ENCODE measurements around the gene CCDC93. TPM values are rescaled to one million over a fixed set of nuclear protein-coding genes. Genes with fewer than 3 reads are reported as not detected.

The CCDC93 gene
- total and polyA plus RNA-seq, 12 donors = 6.0 to 43.7 (median 29.4) TPM

DNA sequence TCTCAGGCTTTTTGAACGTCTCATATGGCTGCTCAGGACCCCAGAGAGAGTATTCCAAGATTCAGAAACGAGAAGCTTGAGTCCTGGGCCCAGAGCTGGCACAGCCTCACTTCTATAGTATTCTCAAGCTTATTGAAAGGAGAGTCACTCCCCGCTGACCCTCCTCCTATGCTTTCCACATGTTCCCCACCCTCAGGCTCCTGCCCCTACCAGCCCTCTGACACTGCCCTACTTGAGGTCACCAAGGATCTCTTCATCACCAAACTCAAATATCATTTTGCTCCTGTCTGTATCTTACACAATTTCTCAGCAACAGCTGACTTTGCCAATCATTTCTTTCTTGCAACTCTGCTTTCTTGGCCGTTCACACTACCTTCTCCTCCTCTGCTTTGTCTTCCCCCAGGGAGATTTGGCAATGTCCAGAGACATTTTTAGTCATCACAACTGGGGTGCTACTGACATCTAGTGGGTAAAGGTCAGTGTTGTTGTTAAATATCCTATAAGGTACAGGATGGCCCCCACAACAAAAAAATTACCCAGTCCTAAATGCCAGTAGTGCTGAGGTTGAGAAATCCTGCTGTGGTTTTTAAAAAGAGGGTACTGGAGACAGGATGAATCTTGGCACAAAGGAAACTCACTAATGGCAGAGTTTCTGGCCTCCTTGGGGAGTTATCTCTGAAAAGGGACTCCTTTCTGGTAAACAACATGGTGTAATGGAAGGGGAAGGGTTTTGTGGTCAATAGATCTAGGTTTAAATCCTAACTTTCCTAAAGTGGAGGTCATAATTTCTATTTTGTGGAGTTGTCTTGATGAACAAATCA is 47.5 kb upstream of the CCDC93 start:
- Histone ChIP-seq H3K27ac (no peak overlapping the region), H3K4me1 (peaks cover 0 to 41% (median 0%) of the 10 kb centered on the region in 9 donors), H3K9me3 (no peaks in the 10 kb centered on the region), H3K36me3 (no peaks in the 10 kb centered on the region), H3K4me3 (no peak overlapping the region), H3K27me3 (peaks cover 0 to 80% (median 38%) of the 10 kb centered on the region in 7 donors)
- ATAC-seq (peak in 3 of 8 donors; percentile 60 to 76 (median 68)), DNase-seq (peak in 1 of 2 donors; percentile 7)
- intact Hi-C loops (cut with DNase I) = no loop called here
- peak in 8 of 9 donors; percentile 7 to 53 (median 36) for TF ChIP-seq CTCF (IDR thresholded peaks at IDR 0.05)
- WGBS, 2 donors = 57 to 64% methylated on average over 4 of the region's 4 CpGs

DNA sequence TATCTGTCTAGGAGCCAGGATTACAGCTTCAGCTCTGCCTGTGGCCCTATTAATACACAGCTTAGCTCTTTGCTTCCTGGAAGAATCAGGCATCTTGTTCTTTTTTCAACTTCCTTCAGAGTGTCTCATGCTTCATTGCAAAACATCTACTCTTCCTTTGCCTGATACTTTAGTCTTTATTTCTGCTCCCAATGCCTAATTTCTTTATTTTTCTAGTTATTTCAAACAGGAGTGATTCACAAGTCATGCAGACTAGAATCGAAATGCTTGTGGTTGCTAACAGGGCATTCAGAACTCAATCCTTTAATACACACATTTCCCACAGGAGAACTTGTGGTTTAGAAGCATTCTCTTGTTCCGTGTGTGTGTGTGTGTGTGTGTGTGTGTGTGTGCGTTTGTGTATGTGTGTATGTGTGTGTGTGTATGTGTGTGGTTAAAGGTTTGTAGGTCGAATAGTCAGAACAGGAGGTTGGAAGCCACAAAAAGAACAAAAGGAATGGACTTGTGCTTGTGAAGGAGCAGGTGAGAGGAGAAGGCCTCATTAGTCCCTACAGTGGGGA is 46.1 kb upstream of the CCDC93 start:
- ATAC-seq (no peak), DNase-seq (no peak)
- H3K9me3 ChIP-seq = no peaks in the 10 kb centered on the region
- no peaks in the 10 kb centered on the region for H3K36me3 ChIP-seq
- peaks cover 0 to 69% (median 35%) of the 10 kb centered on the region in 7 donors for H3K27me3 ChIP-seq
- H3K4me3 ChIP-seq = no peak overlapping the region
- peak overlapping the region in 1 of 10 donors; percentile 76 for H3K27ac ChIP-seq
- 72 to 75% methylated on average over 4 of the region's 4 CpGs for WGBS, 2 donors
- peaks cover 0 to 53% (median 0%) of the 10 kb centered on the region in 9 donors for H3K4me1 ChIP-seq
- no peak for TF ChIP-seq CTCF (IDR thresholded peaks at IDR 0.05)
- intact Hi-C loops (cut with DNase I) = no loop called here

DNA sequence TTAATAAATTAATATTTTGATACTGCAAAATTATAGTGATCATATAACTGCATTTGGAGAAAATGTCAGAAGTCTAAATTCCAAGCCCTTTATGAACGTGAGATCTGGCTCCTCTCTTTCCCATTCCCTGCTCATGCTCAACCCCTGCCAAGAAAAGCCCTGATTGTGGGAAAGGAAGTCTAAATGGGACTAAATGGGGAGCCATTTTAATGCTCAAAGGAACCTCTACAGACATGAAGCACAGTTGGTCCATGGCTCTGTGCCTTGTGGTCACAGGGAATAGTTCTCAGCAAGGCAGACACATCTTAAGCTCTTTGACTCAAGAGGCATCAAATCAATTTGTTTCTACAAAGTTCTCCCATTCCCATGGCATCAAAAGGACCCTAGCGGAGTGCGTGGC is 45.1 kb upstream of the CCDC93 start:
- DNase-seq (no peak), ATAC-seq (no peak)
- Histone ChIP-seq H3K27ac (peak overlapping the region in 1 of 10 donors; percentile 76), H3K36me3 (no peaks in the 10 kb centered on the region), H3K9me3 (no peaks in the 10 kb centered on the region), H3K4me3 (no peak overlapping the region), H3K27me3 (peaks cover 0 to 68% (median 25%) of the 10 kb centered on the region in 7 donors), H3K4me1 (peaks cover 0 to 55% (median 0%) of the 10 kb centered on the region in 9 donors)
- WGBS, 2 donors = 63 to 76% methylated on average over 3 of the region's 3 CpGs
- intact Hi-C loops (cut with DNase I) = no loop called here
- no peak for TF ChIP-seq CTCF (IDR thresholded peaks at IDR 0.05)

- no peaks in the 10 kb centered on the region for H3K9me3 ChIP-seq
- DNase-seq = no peak
- H3K36me3 ChIP-seq = no peaks in the 10 kb centered on the region
- peak overlapping the region in 1 of 10 donors; percentile 66 for H3K27ac ChIP-seq
- peaks cover 0 to 54% (median 0%) of the 10 kb centered on the region in 9 donors for H3K4me1 ChIP-seq
- WGBS, 2 donors = 86 to 91% methylated on average over 3 of the region's 3 CpGs
- no peak overlapping the region for H3K4me3 ChIP-seq
- intact Hi-C loops (cut with DNase I) = no loop called here
- no peak for TF ChIP-seq CTCF (IDR thresholded peaks at IDR 0.05)
- no peak for ATAC-seq
- peaks cover 0 to 70% (median 28%) of the 10 kb centered on the region in 7 donors for H3K27me3 ChIP-seq
Observed at GRCh38 chr2:118056801-118057200, 42.9 kb upstream of the CCDC93 start.

Measured in heart right ventricle (tissue), 16 donors.